Stomach (tissue), 9 donors: Measurements from ENCODE around the gene LIPE. TPM values are rescaled to one million over a fixed set of nuclear protein-coding genes. Genes with fewer than 3 reads are reported as not detected.

Source experiments
- DNase-seq, 2 donors: peaks; one replicate each; pipeline versions ENCODE4 v3.0.0 to v3.0.0-alpha.2; 2013 to 2019
- H3K27ac ChIP-seq, 5 donors: fragments of 200-600 bp in 4 of 5; sonication (generic) in 4 of 5; one replicate each; pipeline ENCODE4 v1.5.1; 2013 to 2019; ENCODE audit warnings: mild to moderate bottlenecking in 1 of 5, moderate library complexity in 1 of 5
- H3K27me3 ChIP-seq, 3 donors: fragments of 200-600 bp; sonication (generic); one replicate each; pipeline ENCODE4 v1.5.1; 2017 to 2019; ENCODE audit warnings: mixed run types in 1 of 3
- H3K36me3 ChIP-seq, 4 donors: fragments of 200-600 bp; sonication (generic); 1 replicate in 3 of 4; 2 replicates in 1 of 4; pipeline ENCODE4 v1.5.1; 2016 to 2019
- H3K4me1 ChIP-seq, 4 donors: fragments of 200-600 bp; sonication (generic); one replicate each; pipeline ENCODE4 v1.5.1; 2016 to 2019
- H3K4me3 ChIP-seq, 4 donors: fragments of 200-600 bp; sonication (generic) in 3 of 4; one replicate each; pipeline ENCODE4 v1.5.1; 2016 to 2019; ENCODE audit warnings: mild to moderate bottlenecking in 1 of 4
- H3K9me3 ChIP-seq, 4 donors: fragments of 200-600 bp; sonication (generic); one replicate each; pipeline ENCODE4 v1.5.1; 2016 to 2019
- EP300 ChIP-seq: sonication (generic); formaldehyde crosslinking; IDR thresholded peaks from one replicate; pipeline ENCODE4 v1.6.1; 2017; ENCODE audit warnings: antibody characterized with exemption
- POLR2A ChIP-seq, 4 donors: fragments of 450-650 bp; IDR thresholded peaks; one replicate each; pipeline ENCODE4 v1.6.1; 2016; ENCODE audit warnings: antibody characterized with exemption in 4 of 4, control low read depth in 2 of 4, mild to moderate bottlenecking in 1 of 4, moderate library complexity in 1 of 4
- POLR2AphosphoS5 ChIP-seq, 3 donors: sonication (generic); formaldehyde crosslinking; IDR thresholded peaks; one replicate each; pipeline ENCODE4 v1.6.1; 2016; ENCODE audit warnings: antibody characterized with exemption in 3 of 3
- WGBS, 5 donors: extraction: QIAGEN DNeasy Blood & Tissue Kit in 3 of 5; methylation state at CpG; one replicate each; pipeline versions ENCODE4 v1.1.5 to v1.1.7; 2013 to 2018; 5-methylcytosine and 5-hydroxymethylcytosine counted together
- intact Hi-C: fragments of 100-400 bp; cut with DNase I; formaldehyde crosslinking; loops from one replicate; pipeline ENCODE4 v1.15.1; 2023; ENCODE audit warnings: low total_unique reads
- polyA plus RNA-seq, 3 donors: library from polyadenylated mRNA; stranded (reverse); fragments of 200-250 nt; gene quantifications; one replicate each; pipeline ENCODE4 v1.2.3, GENCODE V29; 2013
- total RNA-seq, 5 donors: library from RNA; depleted of rRNA; stranded (reverse); fragments of >200 nt; gene quantifications; one replicate each; pipeline versions ENCODE4 v1.1.0 to v1.2.3, GENCODE V29; 2014 to 2016
- TF ChIP-seq, protein P1 (sequence below), 7 experiments: fragments of 450-650 bp in 4 of 7; fragments of 200-600 bp in 3 of 7; sonication (generic) in 3 of 7; IDR thresholded peaks; one replicate each; pipeline ENCODE4 v1.5.1; 2016 to 2019; ENCODE audit warnings: antibody characterized with exemption in 7 of 7, control low read depth in 2 of 7, mild to moderate bottlenecking in 1 of 7
- donor health status: healthy with polysubstance abuse.
- donor health status: Bipolar disorder and iron deficiency.
- donor health status: healthy.

LIPE gene
- total and polyA plus RNA-seq, 8 donors, result 3.1 to 139 (median 10.6) TPM

- intact Hi-C loops, result no loop called here
- no peak for DNase-seq
- Histone ChIP-seq H3K27ac (no peak overlapping the region), H3K4me3 (no peak overlapping the region), H3K9me3 (no peaks in the 10 kb centered on the region), H3K36me3 (no peaks in the 10 kb centered on the region), H3K27me3 (no peaks in the 10 kb centered on the region), H3K4me1 (peaks cover 0 to 8% (median 2%) of the 10 kb centered on the region in 4 donors)
- TF ChIP-seq, protein P1, sequence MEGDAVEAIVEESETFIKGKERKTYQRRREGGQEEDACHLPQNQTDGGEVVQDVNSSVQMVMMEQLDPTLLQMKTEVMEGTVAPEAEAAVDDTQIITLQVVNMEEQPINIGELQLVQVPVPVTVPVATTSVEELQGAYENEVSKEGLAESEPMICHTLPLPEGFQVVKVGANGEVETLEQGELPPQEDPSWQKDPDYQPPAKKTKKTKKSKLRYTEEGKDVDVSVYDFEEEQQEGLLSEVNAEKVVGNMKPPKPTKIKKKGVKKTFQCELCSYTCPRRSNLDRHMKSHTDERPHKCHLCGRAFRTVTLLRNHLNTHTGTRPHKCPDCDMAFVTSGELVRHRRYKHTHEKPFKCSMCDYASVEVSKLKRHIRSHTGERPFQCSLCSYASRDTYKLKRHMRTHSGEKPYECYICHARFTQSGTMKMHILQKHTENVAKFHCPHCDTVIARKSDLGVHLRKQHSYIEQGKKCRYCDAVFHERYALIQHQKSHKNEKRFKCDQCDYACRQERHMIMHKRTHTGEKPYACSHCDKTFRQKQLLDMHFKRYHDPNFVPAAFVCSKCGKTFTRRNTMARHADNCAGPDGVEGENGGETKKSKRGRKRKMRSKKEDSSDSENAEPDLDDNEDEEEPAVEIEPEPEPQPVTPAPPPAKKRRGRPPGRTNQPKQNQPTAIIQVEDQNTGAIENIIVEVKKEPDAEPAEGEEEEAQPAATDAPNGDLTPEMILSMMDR (IDR thresholded peaks at IDR 0.05), result no peak
- TF ChIP-seq POLR2AphosphoS5 (IDR thresholded peaks at IDR 0.05), result no peak
- no peak for TF ChIP-seq POLR2A (IDR thresholded peaks at IDR 0.05)
- TF ChIP-seq EP300, result no peak
- WGBS, 5 donors, result 60 to 76% (median 67%) methylated on average over 3 of the region's 3 CpGs
Observed at GRCh38 chr19:42468273-42468796, 41.1 kb upstream of the LIPE start.

DNA sequence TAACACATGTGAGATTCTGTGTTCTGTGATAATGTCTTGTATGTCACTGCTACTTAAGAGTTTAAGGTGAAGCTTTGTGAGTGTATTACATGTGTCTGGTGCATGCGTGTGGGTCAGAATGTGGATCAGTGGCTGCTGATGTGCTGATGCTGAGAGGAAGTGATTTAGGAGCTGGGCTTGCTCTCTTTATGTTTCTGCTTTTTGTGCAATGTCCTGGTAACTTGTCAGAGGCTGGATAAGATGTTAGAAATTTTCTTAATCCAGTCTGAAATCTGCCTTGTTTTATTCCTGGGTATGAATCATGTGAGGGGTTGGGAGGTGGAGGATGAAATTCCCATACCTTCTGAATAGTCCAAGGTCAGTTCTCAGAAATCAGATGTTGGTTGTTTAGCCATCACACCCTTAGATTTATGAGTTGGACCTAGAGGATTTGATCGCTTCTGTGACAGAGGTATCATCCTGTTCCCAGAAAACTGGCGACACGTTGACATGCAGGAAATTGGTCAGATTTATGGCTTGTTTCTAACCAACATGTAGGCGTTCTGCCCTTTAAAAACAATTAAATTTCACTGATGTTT, 40.1 kb upstream of the LIPE start:
- no peak overlapping the region for H3K4me3 ChIP-seq
- peaks cover 0 to 8% (median 2%) of the 10 kb centered on the region in 4 donors for H3K4me1 ChIP-seq
- 58 to 80% (median 74%) methylated on average over 5 of the region's 5 CpGs for WGBS, 5 donors
- DNase-seq, result no peak
- no peaks in the 10 kb centered on the region for H3K36me3 ChIP-seq
- TF ChIP-seq POLR2AphosphoS5 (IDR thresholded peaks at IDR 0.05) (no peak), EP300 (no peak), POLR2A (IDR thresholded peaks at IDR 0.05) (no peak)
- TF ChIP-seq, protein P1 (IDR thresholded peaks at IDR 0.05), result no peak
- intact Hi-C loops, result no loop called here
- H3K27ac ChIP-seq, result peak overlapping the region in 1 of 5 donors; percentile 26
- H3K9me3 ChIP-seq, result no peaks in the 10 kb centered on the region
- H3K27me3 ChIP-seq, result no peaks in the 10 kb centered on the region

GRCh38 chr19:42466521-42467182, 39.5 kb upstream of the LIPE start:
- Histone ChIP-seq H3K4me1 (peaks cover 0 to 9% (median 2%) of the 10 kb centered on the region in 4 donors), H3K36me3 (no peaks in the 10 kb centered on the region), H3K4me3 (no peak overlapping the region), H3K9me3 (no peaks in the 10 kb centered on the region), H3K27ac (peak overlapping the region in 2 of 5 donors; percentile 22 to 26), H3K27me3 (no peaks in the 10 kb centered on the region)
- TF ChIP-seq POLR2A (IDR thresholded peaks at IDR 0.05), result no peak
- TF ChIP-seq POLR2AphosphoS5 (IDR thresholded peaks at IDR 0.05), result no peak
- TF ChIP-seq, protein P1 (IDR thresholded peaks at IDR 0.05), result no peak
- TF ChIP-seq EP300, result no peak
- DNase-seq, result no peak
- 47 to 60% (median 59%) methylated on average over 5 of the region's 5 CpGs for WGBS, 5 donors
- intact Hi-C loops, result no loop called here

DNA sequence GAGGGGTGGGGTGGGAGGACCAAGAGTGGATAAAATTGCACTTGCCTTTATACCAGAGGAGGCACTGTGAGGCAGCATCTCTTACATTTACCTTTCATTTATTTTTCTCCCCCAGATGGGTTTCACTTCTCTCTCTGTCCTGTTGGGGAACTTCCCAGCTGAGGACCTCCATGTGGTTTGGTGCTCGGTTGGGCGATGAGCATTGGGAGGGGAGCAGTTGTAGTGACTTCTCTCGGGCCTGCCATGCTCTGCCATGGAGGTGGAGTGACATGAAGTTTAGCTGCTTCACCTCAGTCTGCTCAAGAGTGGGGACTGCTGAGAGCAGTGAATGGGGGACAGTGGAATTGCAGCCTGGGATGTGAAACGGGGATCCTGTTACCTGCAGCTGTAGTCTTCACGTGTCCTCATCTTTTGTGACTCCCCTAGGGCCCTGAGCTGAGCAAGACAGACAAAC, 38.7 kb upstream of the LIPE start:
- H3K4me1 ChIP-seq, result peaks cover 0 to 17% (median 2%) of the 10 kb centered on the region in 4 donors
- intact Hi-C loops, result no loop called here
- no peak for DNase-seq
- TF ChIP-seq, protein P1 (IDR thresholded peaks at IDR 0.05), result no peak
- TF ChIP-seq EP300 (no peak), POLR2AphosphoS5 (IDR thresholded peaks at IDR 0.05) (no peak), POLR2A (IDR thresholded peaks at IDR 0.05) (no peak)
- 60 to 87% (median 75%) methylated on average over 5 of the region's 5 CpGs for WGBS, 5 donors
- no peaks in the 10 kb centered on the region for H3K36me3 ChIP-seq
- H3K4me3 ChIP-seq, result no peak overlapping the region
- H3K27me3 ChIP-seq, result no peaks in the 10 kb centered on the region
- no peaks in the 10 kb centered on the region for H3K9me3 ChIP-seq
- peak overlapping the region in 1 of 5 donors; percentile 26 for H3K27ac ChIP-seq
